SU-DHL-6 (cell line): ENCODE results near the gene SNAP29.

Source experiments
- H2AFZ ChIP-seq: fragments of 200-600 bp; sonication (generic); 2 replicates; pipeline ENCODE4 v1.6.1; 2014; ENCODE audit warnings: low read depth, mild to moderate bottlenecking, moderate library complexity, mixed read lengths, antibody characterized with exemption, low read length; ENCODE audit not compliant: severe bottlenecking
- H3F3A ChIP-seq: fragments of 200-600 bp; shearing (Covaris generic); 2 replicates; pipeline ENCODE4 v1.6.0; 2016; ENCODE audit warnings: antibody characterized with exemption, mild to moderate bottlenecking; ENCODE audit not compliant: insufficient read depth
- H3K27ac ChIP-seq: fragments of 200-600 bp; sonication (generic); 2 replicates; pipeline ENCODE4 v1.5.1; 2016; ENCODE audit warnings: low read depth, mild to moderate bottlenecking, low read length, moderate library complexity, mixed read lengths
- H3K27me3 ChIP-seq: fragments of 200-600 bp; sonication (generic), shearing (Covaris generic); 2 replicates; pipeline ENCODE4 v1.6.0; 2014; ENCODE audit warnings: mild to moderate bottlenecking, low read length
- H3K36me3 ChIP-seq: fragments of 200-600 bp; sonication (generic); 2 replicates; pipeline ENCODE4 v1.6.1; 2014; ENCODE audit warnings: mild to moderate bottlenecking, low read length, mixed read lengths
- H3K4me2 ChIP-seq: fragments of 300-600, 200-600 bp; shearing (Covaris generic), sonication (generic); 2 replicates; pipeline ENCODE4 v1.6.0; 2014; ENCODE audit warnings: low read length, low read depth, mild to moderate bottlenecking; ENCODE audit not compliant: poor library complexity, severe bottlenecking
- H3K4me3 ChIP-seq: fragments of 200-600 bp; sonication (generic); 2 replicates; pipeline ENCODE4 v1.5.1; 2014; ENCODE audit warnings: antibody characterized with exemption, low read length, mild to moderate bottlenecking, mixed read lengths; ENCODE audit not compliant: insufficient read depth, poor library complexity, severe bottlenecking
- H3K79me2 ChIP-seq: fragments of 200-600 bp; sonication (generic); 2 replicates; pipeline ENCODE4 v1.6.1; 2014; ENCODE audit warnings: mild to moderate bottlenecking, low read length, moderate library complexity; ENCODE audit not compliant: insufficient read depth
- H3K9ac ChIP-seq: fragments of 200-600 bp; sonication (generic); 2 replicates; pipeline ENCODE4 v1.7.0; 2014; ENCODE audit warnings: mild to moderate bottlenecking, low read length
- H3K9me2 ChIP-seq: fragments of 200-600 bp; sonication (generic); replicated peaks from 2 replicates; pipeline ENCODE4 v1.6.1; 2014; ENCODE audit warnings: low read length; ENCODE audit not compliant: insufficient read depth
- H3K9me3 ChIP-seq: fragments of 200-600 bp; sonication (generic); 2 replicates; pipeline ENCODE4 v1.6.1; 2014; ENCODE audit warnings: low read length, mixed read lengths; ENCODE audit not compliant: insufficient read depth
- H4K20me1 ChIP-seq: fragments of 200-600 bp; sonication (generic); 2 replicates; pipeline ENCODE4 v1.6.1; 2014; ENCODE audit warnings: low read depth, mild to moderate bottlenecking, antibody characterized with exemption, low read length, moderate library complexity, mixed read lengths
- EZH2phosphoT487 ChIP-seq: fragments of 200-600 bp; sonication (generic), shearing (Covaris generic); conservative IDR thresholded peaks from 2 replicates; pipeline ENCODE4 v1.6.1; 2018; ENCODE audit warnings: mild to moderate bottlenecking, antibody characterized with exemption, low read length, moderate library complexity, mixed read lengths
- TF ChIP-seq, protein P1 (sequence below): fragments of 200-600 bp; sonication (generic); IDR thresholded peaks from one replicate; pipeline ENCODE4 v1.5.1; 2017; ENCODE audit warnings: antibody characterized with exemption, mild to moderate bottlenecking, low read length, moderate library complexity; ENCODE audit not compliant: insufficient read depth, poor library complexity, severe bottlenecking

SNAP29 gene

DNA sequence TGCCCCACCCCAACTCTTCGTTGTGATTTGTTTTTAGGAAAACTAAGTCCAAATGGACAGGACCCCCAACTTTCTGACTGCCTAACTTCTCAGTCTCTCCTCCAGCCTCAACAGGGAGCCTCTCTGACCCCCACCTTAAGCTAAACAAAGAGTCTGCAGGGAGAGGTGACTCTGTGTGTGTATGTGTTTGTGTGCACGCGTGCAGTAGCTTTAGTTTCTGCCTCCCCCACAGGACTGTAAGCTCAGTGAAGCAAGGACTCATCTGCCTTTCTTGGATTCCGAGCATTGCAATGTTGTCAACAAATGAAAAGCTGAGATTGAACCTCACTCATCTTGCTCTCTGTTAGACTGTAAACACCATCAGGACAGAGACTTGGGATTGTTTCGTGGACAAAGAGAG is 7.9 kb downstream of the SNAP29 start:
- Histone ChIP-seq H3K36me3 (no peaks in the 10 kb centered on the region), H3K9me3 (no peaks in the 10 kb centered on the region), H3K9me2 (no peaks in the 10 kb centered on the region), H2AFZ (no peak overlapping the region), H3K4me2 (no peak overlapping the region), H3K27me3 (no peaks in the 10 kb centered on the region), H3K27ac (no peak overlapping the region), H3K4me3 (no peak overlapping the region), H3K79me2 (no peaks in the 10 kb centered on the region), H3F3A (no peaks in the 10 kb centered on the region), H4K20me1 (no peaks in the 10 kb centered on the region), H3K9ac (no peak overlapping the region)
- TF ChIP-seq, protein P1, sequence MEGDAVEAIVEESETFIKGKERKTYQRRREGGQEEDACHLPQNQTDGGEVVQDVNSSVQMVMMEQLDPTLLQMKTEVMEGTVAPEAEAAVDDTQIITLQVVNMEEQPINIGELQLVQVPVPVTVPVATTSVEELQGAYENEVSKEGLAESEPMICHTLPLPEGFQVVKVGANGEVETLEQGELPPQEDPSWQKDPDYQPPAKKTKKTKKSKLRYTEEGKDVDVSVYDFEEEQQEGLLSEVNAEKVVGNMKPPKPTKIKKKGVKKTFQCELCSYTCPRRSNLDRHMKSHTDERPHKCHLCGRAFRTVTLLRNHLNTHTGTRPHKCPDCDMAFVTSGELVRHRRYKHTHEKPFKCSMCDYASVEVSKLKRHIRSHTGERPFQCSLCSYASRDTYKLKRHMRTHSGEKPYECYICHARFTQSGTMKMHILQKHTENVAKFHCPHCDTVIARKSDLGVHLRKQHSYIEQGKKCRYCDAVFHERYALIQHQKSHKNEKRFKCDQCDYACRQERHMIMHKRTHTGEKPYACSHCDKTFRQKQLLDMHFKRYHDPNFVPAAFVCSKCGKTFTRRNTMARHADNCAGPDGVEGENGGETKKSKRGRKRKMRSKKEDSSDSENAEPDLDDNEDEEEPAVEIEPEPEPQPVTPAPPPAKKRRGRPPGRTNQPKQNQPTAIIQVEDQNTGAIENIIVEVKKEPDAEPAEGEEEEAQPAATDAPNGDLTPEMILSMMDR = no peak
- TF ChIP-seq EZH2phosphoT487 = no peak

DNA sequence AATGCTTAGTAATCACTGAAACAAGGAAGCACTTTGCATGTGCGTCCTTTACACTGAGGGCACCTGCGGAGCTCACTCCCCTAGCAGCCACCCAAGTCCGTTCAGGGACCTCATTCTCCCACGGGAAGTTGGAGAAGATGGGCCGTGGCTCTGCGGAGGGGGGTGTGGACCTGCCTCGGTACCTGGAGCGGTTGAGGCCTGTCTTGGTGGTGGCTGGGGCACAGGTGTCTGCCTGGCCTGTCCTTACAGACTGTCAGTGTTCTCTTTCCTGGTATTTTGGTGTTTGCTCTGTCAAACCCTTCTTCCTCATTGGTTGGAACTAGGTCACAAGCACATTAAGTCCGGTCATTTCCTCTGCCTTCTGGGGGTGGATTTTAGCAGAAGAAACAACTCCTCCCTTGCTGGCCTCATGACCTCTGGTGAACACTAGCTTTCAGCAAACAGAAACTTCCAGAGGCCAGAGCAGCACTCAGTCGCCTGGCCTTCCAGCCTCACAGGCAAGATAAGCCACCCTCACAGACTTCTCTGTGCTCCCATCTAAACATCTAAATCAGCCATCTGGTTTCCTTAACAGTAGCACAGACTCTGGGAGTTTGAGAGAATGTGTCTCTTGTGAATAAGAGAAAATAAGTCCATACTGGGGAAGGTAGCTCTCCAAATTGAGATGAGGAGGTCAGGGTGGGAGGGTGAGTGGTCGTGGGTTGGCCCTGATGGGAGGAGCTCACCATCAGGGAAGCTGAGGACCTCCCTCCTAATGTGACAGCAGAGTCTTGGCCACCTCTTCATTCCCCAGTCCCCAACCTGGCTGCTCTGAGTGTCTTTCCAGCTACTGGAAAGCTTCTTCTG is 8.6 kb downstream of the SNAP29 start:
- H4K20me1 ChIP-seq = no peaks in the 10 kb centered on the region
- H3K4me2 ChIP-seq = no peak overlapping the region
- no peak overlapping the region for H3K27ac ChIP-seq
- no peak overlapping the region for H3K4me3 ChIP-seq
- H3F3A ChIP-seq = no peaks in the 10 kb centered on the region
- H3K36me3 ChIP-seq = no peaks in the 10 kb centered on the region
- TF ChIP-seq EZH2phosphoT487 = no peak
- TF ChIP-seq, protein P1 = no peak
- no peaks in the 10 kb centered on the region for H3K9me2 ChIP-seq
- H3K9ac ChIP-seq = no peak overlapping the region
- no peaks in the 10 kb centered on the region for H3K79me2 ChIP-seq
- H3K9me3 ChIP-seq = no peaks in the 10 kb centered on the region
- no peak overlapping the region for H2AFZ ChIP-seq
- no peaks in the 10 kb centered on the region for H3K27me3 ChIP-seq

DNA sequence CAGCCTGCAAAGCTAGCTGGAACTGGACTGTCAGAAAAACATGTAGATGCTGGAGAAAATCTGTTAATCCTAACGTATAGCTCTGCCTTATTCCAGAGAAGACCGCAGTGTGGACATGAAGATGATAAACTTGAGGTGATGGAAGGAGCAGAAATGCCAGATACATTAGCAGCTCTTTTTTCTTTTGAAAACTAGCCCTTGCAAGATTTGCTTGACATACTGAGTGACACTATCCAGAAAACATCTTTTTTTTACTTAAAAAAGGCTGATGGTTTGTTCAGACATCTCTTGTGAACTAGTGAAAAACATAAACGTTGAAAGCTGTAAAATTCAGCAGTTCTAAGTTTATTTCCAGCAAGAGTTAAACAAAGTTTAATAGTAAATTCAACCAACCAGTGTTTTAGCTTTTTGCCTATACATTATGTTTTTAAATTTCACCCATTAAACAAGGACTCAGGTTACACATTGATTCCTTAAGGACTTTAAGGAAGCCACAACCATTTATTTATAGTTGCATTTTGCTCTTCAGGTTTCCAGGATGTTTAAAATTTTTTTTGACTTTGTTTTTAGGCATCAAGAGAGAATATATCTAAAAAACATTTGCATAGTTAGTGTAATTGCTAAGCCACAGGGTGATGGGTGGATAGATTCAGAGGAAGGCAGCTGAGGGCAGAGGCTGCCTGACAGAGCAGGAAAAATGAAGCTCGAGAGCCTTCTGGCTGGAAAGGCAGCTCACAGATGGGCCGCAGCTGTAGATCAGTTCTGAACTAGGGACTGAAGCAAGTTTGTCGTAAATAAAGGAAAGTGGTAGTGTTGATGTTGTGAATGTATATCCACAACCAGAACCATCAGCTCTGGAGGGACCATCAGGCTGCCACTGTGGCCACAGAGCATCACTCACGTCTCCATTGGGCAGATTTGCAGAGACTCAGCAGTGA is 9.5 kb downstream of the SNAP29 start:
- no peak for TF ChIP-seq EZH2phosphoT487
- TF ChIP-seq, protein P1 = no peak
- H3K9me3 ChIP-seq = no peaks in the 10 kb centered on the region
- no peaks in the 10 kb centered on the region for H3K79me2 ChIP-seq
- H2AFZ ChIP-seq = no peak overlapping the region
- H3K36me3 ChIP-seq = no peaks in the 10 kb centered on the region
- H4K20me1 ChIP-seq = no peaks in the 10 kb centered on the region
- H3F3A ChIP-seq = no peaks in the 10 kb centered on the region
- H3K27me3 ChIP-seq = no peaks in the 10 kb centered on the region
- no peaks in the 10 kb centered on the region for H3K9me2 ChIP-seq
- H3K4me2 ChIP-seq = no peak overlapping the region
- no peak overlapping the region for H3K4me3 ChIP-seq
- H3K27ac ChIP-seq = no peak overlapping the region
- no peak overlapping the region for H3K9ac ChIP-seq
